ENCODE data around the gene ELF4.

ELF4 gene

DNA sequence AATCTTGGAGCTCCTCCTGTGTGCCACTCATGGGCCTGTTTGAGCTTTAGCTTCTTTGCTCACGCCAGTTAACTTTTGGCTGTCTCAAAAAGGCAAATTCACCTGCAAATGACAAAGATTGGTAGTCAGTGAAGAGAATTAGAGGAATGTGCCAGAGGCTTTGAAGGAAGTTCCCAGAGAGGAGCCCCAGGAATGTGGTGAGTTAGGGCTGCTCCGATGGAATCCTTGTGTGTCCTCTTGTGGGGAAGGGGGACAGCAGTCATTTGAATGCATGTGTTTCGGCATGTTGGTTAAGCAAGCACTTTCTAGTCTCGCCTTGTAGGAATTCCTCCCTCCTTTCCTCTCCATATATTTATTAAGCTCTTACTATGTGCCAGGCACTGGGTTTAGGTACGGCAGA, 62.9 kb downstream of the ELF4 start:
- no peak for DNase-seq (ENCODE audit: low spot score)

DNA sequence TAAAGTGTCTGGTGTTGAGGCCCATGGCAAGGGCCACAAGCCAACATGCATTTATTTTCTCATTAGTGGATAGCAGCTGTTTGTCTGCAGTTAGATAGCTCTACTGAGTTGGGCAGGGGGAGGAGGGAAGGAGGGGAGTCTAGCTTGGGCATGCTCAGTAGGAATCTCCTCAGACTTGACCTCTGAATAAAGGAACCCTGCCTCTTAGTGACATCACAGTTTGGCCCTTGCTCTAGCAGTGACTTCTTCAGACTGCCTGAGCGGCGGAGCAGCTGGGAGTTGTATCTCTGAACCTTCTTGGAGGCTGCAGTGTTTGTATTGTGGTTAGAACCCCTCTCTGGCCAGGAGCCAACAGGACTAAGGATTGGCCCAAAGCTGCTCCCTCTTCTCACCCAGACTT, 70.5 kb downstream of the ELF4 start:
- no peak for DNase-seq (ENCODE audit: low spot score)

DNA sequence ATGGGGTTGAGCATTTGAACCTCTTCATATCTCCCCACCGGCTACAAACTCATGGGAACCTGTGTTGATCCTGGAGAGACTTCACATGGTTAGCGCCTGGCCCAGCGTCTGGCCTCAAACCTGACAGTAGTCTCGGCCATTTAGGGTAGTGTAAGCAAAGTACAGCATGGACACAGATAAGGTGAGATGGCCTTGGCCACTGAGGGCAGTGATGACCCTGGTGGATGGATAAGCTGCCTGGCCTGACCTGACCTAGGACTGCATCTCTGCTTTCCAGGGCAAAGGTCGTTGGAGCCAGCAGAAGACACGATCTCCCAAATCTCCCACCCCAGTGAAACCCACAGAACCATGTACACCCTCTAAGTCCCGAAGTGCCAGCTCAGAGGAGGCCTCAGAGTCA, 76.1 kb downstream of the ELF4 start:
- no peak for DNase-seq (ENCODE audit: low spot score)

DNA sequence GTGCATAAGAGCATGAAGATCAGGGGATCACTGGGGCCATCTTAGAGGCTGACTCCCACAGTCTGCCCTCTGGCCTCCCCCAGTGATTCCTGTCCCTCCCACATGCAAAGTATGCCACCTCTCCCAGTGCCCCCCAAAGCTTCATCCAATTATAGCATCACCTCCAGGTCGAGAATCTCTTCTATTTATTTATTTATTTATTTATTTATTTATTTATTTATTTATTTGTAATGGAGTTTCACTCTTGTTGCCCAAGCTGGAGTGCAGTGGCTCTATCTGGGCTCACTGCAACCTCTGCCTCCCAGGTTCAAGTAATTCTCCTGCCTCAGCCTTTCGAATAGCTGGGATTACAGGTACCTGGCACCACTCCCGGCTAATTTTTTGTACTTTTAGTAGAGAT, 77.7 kb downstream of the ELF4 start:
- no peak for DNase-seq (ENCODE audit: low spot score)

DNA sequence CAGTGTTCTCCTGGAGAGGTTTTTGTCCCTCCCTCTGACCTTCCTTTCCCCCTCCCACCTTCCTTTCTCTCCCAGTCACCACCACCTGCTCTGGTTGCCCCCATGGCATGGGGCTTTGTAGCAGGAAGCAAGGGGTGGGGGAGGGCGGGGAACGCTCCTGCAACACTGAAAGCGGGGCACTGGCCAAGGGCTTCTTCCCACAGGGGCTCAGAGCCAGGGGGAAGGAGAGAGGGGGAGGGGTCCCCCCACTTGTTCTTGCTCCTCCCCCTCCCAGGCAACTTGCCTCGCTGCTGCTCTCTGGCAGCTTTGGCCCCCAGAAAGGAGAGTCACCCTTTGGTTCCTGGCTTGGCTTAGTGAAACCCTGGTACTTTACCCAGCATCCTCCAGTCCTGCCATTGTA, 79.5 kb downstream of the ELF4 start:
- DNase-seq (ENCODE audit: low spot score): no peak

DNA sequence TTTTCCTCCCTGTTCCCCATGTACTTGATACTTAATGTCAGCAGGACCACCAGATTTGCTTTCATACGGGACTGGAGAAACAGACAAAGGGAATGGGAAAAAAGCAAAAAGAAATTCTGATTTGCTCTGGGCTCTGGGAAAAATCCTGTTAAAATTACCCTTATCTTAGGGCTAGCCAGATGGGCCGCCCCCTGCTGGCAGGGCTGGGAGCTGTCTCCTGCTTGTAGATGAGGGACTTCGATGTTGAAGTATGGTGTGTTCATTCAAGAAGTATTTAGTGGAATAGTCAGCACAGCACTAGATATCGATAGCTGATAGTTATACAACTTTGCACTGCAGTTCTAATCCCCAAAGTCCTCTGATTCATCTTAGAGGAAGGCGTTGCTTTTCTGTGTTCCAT, 82.1 kb downstream of the ELF4 start:
- peak; percentile 63 for DNase-seq (ENCODE audit: low spot score)

DNA sequence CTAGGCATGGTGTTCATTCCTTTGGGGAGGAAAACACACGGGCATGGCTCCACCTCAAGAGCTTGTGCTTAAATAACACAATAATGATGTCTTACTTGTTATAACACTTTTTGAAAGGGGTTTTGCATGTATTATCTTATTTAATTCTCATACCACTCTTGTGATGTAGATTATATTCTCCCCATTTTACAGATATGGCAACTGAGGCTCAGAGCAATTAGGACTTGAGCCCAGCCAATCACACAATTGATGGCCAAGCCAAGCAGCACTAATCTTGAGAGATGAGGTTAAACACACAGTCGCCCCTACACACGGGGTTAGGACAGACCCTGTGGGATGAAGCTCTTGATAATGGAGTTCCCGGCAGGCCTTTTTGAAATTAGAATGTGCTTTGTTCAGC, 82.7 kb downstream of the ELF4 start:
- no peak for DNase-seq (ENCODE audit: low spot score)

DNA sequence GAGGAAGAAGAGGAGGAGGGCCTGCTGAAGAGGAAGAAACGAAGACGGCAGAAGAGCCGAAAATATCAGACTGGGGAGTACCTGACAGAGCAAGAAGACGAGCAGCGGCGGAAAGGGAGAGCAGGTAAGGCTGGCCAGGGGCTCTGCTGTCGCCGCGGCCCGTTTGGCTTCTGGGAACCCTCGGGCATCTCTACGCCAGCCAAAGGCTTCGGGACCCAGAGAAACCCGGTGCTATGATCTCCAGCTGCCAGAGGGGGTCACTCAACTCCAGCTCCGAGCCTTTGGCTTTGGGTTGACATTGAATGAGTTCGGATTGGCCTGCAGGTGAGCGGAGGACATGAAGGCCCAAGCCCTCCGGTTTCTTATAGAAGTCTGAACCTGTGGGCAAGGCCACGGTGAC, 85.0 kb downstream of the ELF4 start:
- peak; percentile 30 for DNase-seq (ENCODE audit: low spot score)

DNA sequence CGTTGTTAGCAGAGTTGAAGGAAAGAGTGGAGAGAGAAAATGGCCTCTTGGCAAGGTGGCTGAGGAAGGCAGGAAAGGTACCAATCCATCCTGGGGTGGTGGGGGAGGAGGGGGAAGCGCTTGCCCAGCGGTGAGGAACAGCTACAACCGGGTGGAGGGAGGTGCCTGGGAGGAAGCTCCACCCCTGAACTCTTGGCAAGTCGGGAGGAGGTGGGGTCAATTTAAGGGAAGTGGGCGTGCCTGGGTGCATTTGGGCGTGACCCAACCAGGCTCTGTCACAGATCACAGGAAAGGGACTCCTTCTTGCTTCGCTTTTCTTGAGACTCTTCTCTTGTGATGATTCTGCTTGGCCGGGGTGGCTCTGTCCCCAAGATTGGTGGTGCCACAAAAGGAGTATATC, 86.2 kb downstream of the ELF4 start:
- DNase-seq (ENCODE audit: low spot score): peak; percentile 55

DNA sequence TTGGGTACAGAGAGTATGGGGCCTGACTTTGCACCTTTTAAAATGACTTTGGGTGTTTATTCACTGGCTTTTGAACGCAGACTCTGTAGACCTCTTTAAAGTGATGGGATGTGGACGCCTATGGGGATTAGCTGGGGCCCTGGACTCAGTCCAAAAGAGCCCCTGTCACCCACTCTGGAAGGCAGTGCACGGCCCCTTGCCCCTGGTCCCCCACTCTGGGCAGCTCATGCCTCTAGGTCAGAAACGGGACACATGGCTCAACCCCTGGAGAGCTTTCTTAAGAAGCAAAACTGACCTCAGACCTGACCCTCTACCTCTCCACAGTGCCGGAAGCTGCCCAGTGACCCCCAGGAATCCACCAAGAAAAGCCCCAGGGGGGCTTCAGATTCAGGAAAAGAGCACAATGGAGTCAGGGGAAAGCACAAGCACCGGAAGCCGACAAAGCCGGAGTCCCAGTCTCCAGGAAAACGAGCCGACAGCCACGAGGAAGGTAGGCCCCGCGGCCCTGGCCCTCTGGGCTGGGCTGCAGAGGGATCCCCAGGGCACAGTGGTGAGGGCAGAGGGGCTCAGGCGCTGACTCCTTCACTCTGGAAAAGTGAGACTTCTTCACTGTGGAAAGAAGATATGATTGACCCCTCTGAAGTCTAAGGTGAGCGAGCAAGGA, 89.5 kb downstream of the ELF4 start:
- DNase-seq (ENCODE audit: low spot score): no peak

DNA sequence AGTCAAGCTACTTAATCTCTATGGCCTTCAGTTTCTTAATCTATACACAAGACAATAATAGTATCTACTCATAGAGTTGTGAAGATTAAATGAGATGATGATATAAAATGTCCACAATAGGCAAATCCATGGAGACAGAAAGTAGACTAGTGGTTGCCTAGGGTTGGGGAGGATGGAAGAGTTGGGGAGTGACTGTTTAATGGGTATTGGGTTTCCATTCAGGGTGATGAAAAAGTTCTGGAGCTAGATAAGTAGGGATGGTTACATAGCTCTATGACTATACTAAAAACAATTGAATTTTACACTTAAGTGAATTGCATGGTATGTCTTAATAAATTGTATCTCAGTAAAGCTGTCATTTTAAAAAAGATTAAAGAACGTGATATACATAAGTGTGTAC, 92.2 kb downstream of the ELF4 start:
- no peak for DNase-seq (ENCODE audit: low spot score)

DNA sequence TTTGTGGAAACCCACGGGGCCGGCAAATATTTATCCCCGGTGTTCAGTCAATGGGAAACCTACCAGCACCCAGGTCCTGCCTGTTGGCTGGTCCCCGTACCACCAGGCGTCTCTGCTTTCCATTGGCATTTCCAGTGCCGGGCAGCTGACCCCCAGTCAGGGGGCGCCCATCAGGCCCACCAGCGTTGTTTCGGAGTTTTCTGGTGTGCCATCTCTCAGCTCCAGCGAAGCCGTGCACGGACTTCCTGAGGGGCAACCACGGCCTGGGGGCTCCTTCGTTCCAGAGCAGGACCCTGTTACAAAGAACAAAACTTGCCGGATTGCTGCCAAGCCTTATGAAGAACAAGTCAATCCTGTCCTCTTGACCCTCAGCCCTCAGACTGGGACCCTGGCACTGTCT, 95.1 kb downstream of the ELF4 start:
- DNase-seq (ENCODE audit: low spot score): no peak

Data from D341Med (cell line).